PC-3 (cell line): Measurements from ENCODE around the gene MANF. TPM values are rescaled to one million over a fixed set of nuclear protein-coding genes. Genes with fewer than 3 reads are reported as not detected.
A peak's percentile ranks its signal among the peaks of the same experiment; 100 is the strongest.

Experiments
- ATAC-seq: fragments of 200-7000 bp; cut with Tn5 transposase; 2 replicates; pipeline ENCODE4 v1.9.1; 2020; ENCODE audit warnings: mild to moderate bottlenecking, moderate library complexity
- BruUV-seq: library from RNA; stranded (reverse); fragments of 400-500 nt; replicated peaks from 2 replicates; lab custom pipeline; 2021; lab: Mats Ljungman, UMichigan
- CTCF ChIA-PET: fragments of 300-600 bp; sonication (Branson Sonifier 250); formaldehyde crosslinking; loops from one replicate; lab custom pipeline; 2022; ENCODE audit warnings: antibody characterized with exemption; lab: Charles Lee
- POLR2A ChIA-PET: fragments of 300-600 bp; sonication (Branson Sonifier 250); formaldehyde crosslinking; loops from one replicate; lab custom pipeline; 2022; ENCODE audit warnings: antibody characterized with exemption; ENCODE audit not compliant: unreplicated experiment; lab: Charles Lee
- DNase-seq: peaks from one replicate; pipeline ENCODE4 v3.0.0-alpha.2; 2015
- H2AFZ ChIP-seq: fragments of 300-600 bp; sonication (generic); 2 replicates; pipeline ENCODE4 v1.6.0; 2016; ENCODE audit warnings: antibody characterized with exemption, low read length
- H3F3A ChIP-seq: fragments of 300-600 bp; sonication (generic); one replicate; pipeline ENCODE4 v1.6.0; 2017; ENCODE audit warnings: antibody characterized with exemption, low read length, control low read depth, mild to moderate bottlenecking; ENCODE audit not compliant: unreplicated experiment
- H3K27ac ChIP-seq: fragments of 300-600 bp; sonication (generic); 2 replicates; pipeline ENCODE4 v1.5.1; 2016; ENCODE audit warnings: mild to moderate bottlenecking, low read length
- H3K27me3 ChIP-seq: fragments of 300-600 bp; sonication (generic); 2 replicates; pipeline ENCODE4 v1.6.1; 2016; ENCODE audit warnings: low read length, mixed read lengths
- H3K36me3 ChIP-seq: fragments of 300-600 bp; sonication (generic); 2 replicates; pipeline ENCODE4 v1.6.1; 2016; ENCODE audit warnings: low read depth, mixed run types, low read length, mixed read lengths
- H3K4me1 ChIP-seq: fragments of 300-600 bp; sonication (generic); 2 replicates; pipeline ENCODE4 v1.5.1; 2016; ENCODE audit warnings: low read length; ENCODE audit not compliant: insufficient read depth
- H3K4me2 ChIP-seq: fragments of 300-600 bp; sonication (generic); 2 replicates; pipeline ENCODE4 v1.6.0; 2016; ENCODE audit warnings: low read length
- H3K4me3 ChIP-seq: fragments of 300-600 bp; sonication (generic); 2 replicates; pipeline ENCODE4 v1.5.1; 2016; ENCODE audit warnings: mild to moderate bottlenecking, low read length, mixed read lengths
- H3K79me2 ChIP-seq: fragments of 300-600 bp; sonication (generic); 2 replicates; pipeline ENCODE4 v1.6.1; 2017; ENCODE audit warnings: low read length, mixed read lengths
- H3K9ac ChIP-seq: fragments of 300-600 bp; sonication (generic); 2 replicates; pipeline ENCODE4 v1.6.0; 2016; ENCODE audit warnings: mild to moderate bottlenecking, low read length
- H3K9me2 ChIP-seq: fragments of 300-600 bp; sonication (generic); replicated peaks from 2 replicates; pipeline ENCODE4 v1.6.1; 2016; ENCODE audit warnings: mixed run types, low read length, mixed read lengths
- H3K9me3 ChIP-seq: fragments of 300-600 bp; sonication (generic); 2 replicates; pipeline ENCODE4 v1.6.1; 2016; ENCODE audit warnings: low read length, mixed read lengths
- H4K20me1 ChIP-seq: fragments of 300-600 bp; sonication (generic); 2 replicates; pipeline ENCODE4 v1.6.1; 2016; ENCODE audit warnings: low read length, mixed read lengths
- EZH2 ChIP-seq: fragments of 300-600 bp; sonication (generic); IDR thresholded peaks from one replicate; pipeline ENCODE4 v1.6.1; 2017; ENCODE audit warnings: antibody characterized with exemption, mild to moderate bottlenecking, low read length; ENCODE audit not compliant: unreplicated experiment
- EZH2phosphoT487 ChIP-seq: fragments of 300-600 bp; sonication (generic); IDR thresholded peaks from 2 replicates; pipeline ENCODE4 v1.6.1; 2018; ENCODE audit warnings: mild to moderate bottlenecking, antibody characterized with exemption, low read length, borderline replicate concordance
- intact Hi-C: fragments of 100-400 bp; cut with micrococcal nuclease; formaldehyde crosslinking; loops from 2 replicates; pipeline ENCODE4 v1.9.0; 2023
- total RNA-seq: library from RNA; depleted of rRNA; stranded (reverse); fragments of >200 nt; gene quantifications from 2 replicates; pipeline ENCODE4 v1.2.3, GENCODE V29; 2014
- TF ChIP-seq, protein P1 (sequence below): fragments of 300-600 bp; sonication (generic); conservative IDR thresholded peaks from 2 replicates; pipeline ENCODE4 v1.5.1; 2017; ENCODE audit warnings: antibody characterized with exemption, low read depth, mild to moderate bottlenecking, low read length

The MANF gene
- total RNA-seq, 1 experiment from 2014 or later, result 200 TPM

DNA sequence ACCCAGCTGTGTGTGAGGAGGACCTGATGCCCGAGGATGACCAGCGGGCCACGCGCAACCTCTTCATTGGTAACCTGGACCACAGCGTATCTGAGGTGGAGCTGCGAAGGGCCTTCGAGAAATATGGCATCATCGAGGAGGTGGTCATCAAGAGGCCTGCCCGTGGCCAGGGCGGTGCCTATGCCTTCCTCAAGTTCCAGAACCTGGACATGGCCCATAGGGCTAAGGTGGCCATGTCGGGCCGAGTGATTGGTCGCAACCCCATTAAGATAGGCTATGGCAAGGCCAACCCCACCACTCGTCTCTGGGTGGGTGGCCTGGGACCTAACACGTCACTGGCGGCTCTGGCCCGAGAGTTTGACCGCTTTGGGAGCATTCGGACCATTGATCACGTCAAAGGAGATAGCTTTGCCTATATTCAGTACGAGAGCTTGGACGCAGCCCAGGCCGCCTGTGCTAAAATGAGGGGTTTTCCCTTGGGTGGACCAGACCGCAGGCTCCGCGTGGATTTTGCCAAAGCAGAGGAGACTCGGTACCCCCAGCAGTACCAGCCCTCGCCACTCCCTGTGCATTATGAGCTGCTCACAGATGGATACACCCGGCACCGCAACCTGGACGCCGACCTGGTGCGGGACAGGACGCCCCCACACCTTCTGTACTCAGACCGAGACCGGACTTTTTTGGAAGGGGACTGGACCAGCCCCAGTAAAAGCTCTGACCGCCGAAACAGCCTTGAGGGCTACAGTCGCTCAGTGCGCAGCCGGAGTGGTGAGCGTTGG is 7.5 kb downstream of the MANF start:
- Histone ChIP-seq H3F3A (no peaks in the 10 kb centered on the region), H3K27ac (no peak overlapping the region), H3K36me3 (peaks cover 76% of the 10 kb centered on the region), H3K4me3 (peak overlapping the region; percentile 73), H3K9ac (peak overlapping the region; percentile 83), H3K4me2 (peak overlapping the region; percentile 88), H3K4me1 (peaks cover 36% of the 10 kb centered on the region), H3K27me3 (no peaks in the 10 kb centered on the region), H4K20me1 (peaks cover 46% of the 10 kb centered on the region), H3K9me2 (no peaks in the 10 kb centered on the region), H3K9me3 (no peaks in the 10 kb centered on the region), H3K79me2 (peaks cover 61% of the 10 kb centered on the region), H2AFZ (no peak overlapping the region)
- ChIA-PET POLR2A (no interaction called here), CTCF (no interaction called here)
- no peak for TF ChIP-seq EZH2phosphoT487
- TF ChIP-seq, protein P1, sequence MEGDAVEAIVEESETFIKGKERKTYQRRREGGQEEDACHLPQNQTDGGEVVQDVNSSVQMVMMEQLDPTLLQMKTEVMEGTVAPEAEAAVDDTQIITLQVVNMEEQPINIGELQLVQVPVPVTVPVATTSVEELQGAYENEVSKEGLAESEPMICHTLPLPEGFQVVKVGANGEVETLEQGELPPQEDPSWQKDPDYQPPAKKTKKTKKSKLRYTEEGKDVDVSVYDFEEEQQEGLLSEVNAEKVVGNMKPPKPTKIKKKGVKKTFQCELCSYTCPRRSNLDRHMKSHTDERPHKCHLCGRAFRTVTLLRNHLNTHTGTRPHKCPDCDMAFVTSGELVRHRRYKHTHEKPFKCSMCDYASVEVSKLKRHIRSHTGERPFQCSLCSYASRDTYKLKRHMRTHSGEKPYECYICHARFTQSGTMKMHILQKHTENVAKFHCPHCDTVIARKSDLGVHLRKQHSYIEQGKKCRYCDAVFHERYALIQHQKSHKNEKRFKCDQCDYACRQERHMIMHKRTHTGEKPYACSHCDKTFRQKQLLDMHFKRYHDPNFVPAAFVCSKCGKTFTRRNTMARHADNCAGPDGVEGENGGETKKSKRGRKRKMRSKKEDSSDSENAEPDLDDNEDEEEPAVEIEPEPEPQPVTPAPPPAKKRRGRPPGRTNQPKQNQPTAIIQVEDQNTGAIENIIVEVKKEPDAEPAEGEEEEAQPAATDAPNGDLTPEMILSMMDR, result no peak
- DNase-seq (no peak), ATAC-seq (no peak)
- BruUV-seq, result no TSS peak
- intact Hi-C loops, result no loop called here

- Histone ChIP-seq H3K9ac (no peak overlapping the region), H2AFZ (no peak overlapping the region), H3K79me2 (peaks cover 55% of the 10 kb centered on the region), H3K9me3 (no peaks in the 10 kb centered on the region), H3K36me3 (peaks cover 71% of the 10 kb centered on the region), H4K20me1 (peaks cover 40% of the 10 kb centered on the region), H3K27me3 (no peaks in the 10 kb centered on the region), H3K9me2 (no peaks in the 10 kb centered on the region), H3K4me1 (peaks cover 30% of the 10 kb centered on the region), H3K27ac (no peak overlapping the region), H3F3A (no peaks in the 10 kb centered on the region), H3K4me3 (peak overlapping the region; percentile 73; the same call in 1 of the 2 replicates), H3K4me2 (no peak overlapping the region)
- DNase-seq (no peak), ATAC-seq (no peak)
- intact Hi-C loops, result no loop called here
- ChIA-PET CTCF (no interaction called here), POLR2A (no interaction called here)
- no peak for TF ChIP-seq EZH2phosphoT487
- BruUV-seq, result TSS peak; percentile 20
Observed at GRCh38 chr3:51393134-51393495, 8.0 kb downstream of the MANF start.

- Histone ChIP-seq H3K4me2 (no peak overlapping the region), H3K36me3 (peaks cover 72% of the 10 kb centered on the region), H2AFZ (no peak overlapping the region), H3K9ac (no peak overlapping the region), H3K9me3 (no peaks in the 10 kb centered on the region), H3K27me3 (no peaks in the 10 kb centered on the region), H3K79me2 (peaks cover 52% of the 10 kb centered on the region), H3K4me3 (no peak overlapping the region), H3F3A (no peaks in the 10 kb centered on the region), H3K9me2 (no peaks in the 10 kb centered on the region), H3K4me1 (peaks cover 26% of the 10 kb centered on the region), H4K20me1 (peaks cover 37% of the 10 kb centered on the region), H3K27ac (no peak overlapping the region)
- ChIA-PET POLR2A (no interaction called here), CTCF (no interaction called here)
- BruUV-seq, result no TSS peak
- no peak for DNase-seq
- TF ChIP-seq EZH2 (no peak), EZH2phosphoT487 (no peak)
- TF ChIP-seq, protein P1, result no peak
- intact Hi-C loops, result no loop called here
- ATAC-seq, result no peak
Observed at GRCh38 chr3:51393564-51393963, 8.5 kb downstream of the MANF start.
